Endothelial cell of umbilical vein (primary cell): ENCODE data around the gene IFIT5. TPM values are rescaled to one million over a fixed set of nuclear protein-coding genes. Genes with fewer than 3 reads are reported as not detected.

Source experiments
- BruUV-seq: library from RNA; stranded (reverse); fragments of 400-500 nt; replicated peaks from 2 replicates; lab custom pipeline; 2021; lab: Mats Ljungman, UMichigan
- CTCF ChIA-PET: fragments of 300-600, 350-600 bp; sonication (Branson Sonifier 250); formaldehyde crosslinking; loops from one replicate; lab custom pipeline; 2021; ENCODE audit warnings: antibody characterized with exemption, inconsistent platforms; lab: Charles Lee
- POLR2A ChIA-PET: fragments of 300-600, 350-600 bp; sonication (Branson Sonifier 250); formaldehyde crosslinking; loops from one replicate; lab custom pipeline; 2021; ENCODE audit warnings: antibody characterized with exemption, inconsistent platforms; lab: Charles Lee
- DNase-seq: peaks from one replicate; pipeline ENCODE4 v3.0.0-alpha.2; 2011; ENCODE audit warnings: low read depth, low spot score
- FAIRE-seq: peaks from 2 replicates; lab custom pipeline; 2011; peaks lifted over from hg19 to GRCh38; lab: Jason Lieb, UNC
- H2AFZ ChIP-seq: 2 replicates; pipeline ENCODE4 v1.6.0; 2012; ENCODE audit warnings: low read depth, low read length, control low read depth, inconsistent platforms
- H3K27ac ChIP-seq: 2 replicates; pipeline ENCODE4 v1.5.1; 2011; ENCODE audit warnings: low read depth, mild to moderate bottlenecking, control low read depth, low read length, moderate library complexity; ENCODE audit not compliant: insufficient read depth
- H3K27me3 ChIP-seq, 2 experiments: 2 replicates each; pipeline versions ENCODE4 v1.6.0 to v1.6.1; 2011; ENCODE audit warnings: low read length in 2 of 2, mixed read lengths in 1 of 2; ENCODE audit not compliant: control insufficient read depth in 2 of 2, insufficient read depth in 2 of 2
- H3K36me3 ChIP-seq, 2 experiments: 2 replicates in 1 of 2; 3 replicates in 1 of 2; pipeline ENCODE4 v1.5.1; 2011; ENCODE audit warnings: low read length in 2 of 2, mild to moderate bottlenecking in 1 of 2, moderate library complexity in 1 of 2; ENCODE audit not compliant: control insufficient read depth in 2 of 2, insufficient read depth in 2 of 2; ENCODE audit errors: extremely low read depth in 1 of 2
- H3K4me1 ChIP-seq: 3 replicates; pipeline ENCODE4 v1.5.1; 2011; ENCODE audit warnings: mild to moderate bottlenecking, low read length; ENCODE audit not compliant: control insufficient read depth, insufficient read depth; ENCODE audit errors: extremely low read depth
- H3K4me2 ChIP-seq: 2 replicates; pipeline ENCODE4 v1.6.1; 2011; ENCODE audit warnings: low read length, control low read depth, mixed read lengths; ENCODE audit not compliant: insufficient read depth
- H3K4me3 ChIP-seq, 3 experiments: fragments of 200-600 bp in 1 of 3; sonication (generic), shearing (Covaris generic) in 1 of 3; replicated peaks in 1 of 3; 2 replicates each; pipeline ENCODE4 v1.5.1; 2011 to 2016; ENCODE audit warnings: control low read depth in 3 of 3, low read length in 3 of 3, mild to moderate bottlenecking in 2 of 3, inconsistent platforms in 1 of 3, low read depth in 1 of 3, moderate library complexity in 1 of 3; ENCODE audit not compliant: insufficient read depth in 1 of 3
- H3K79me2 ChIP-seq: 2 replicates; pipeline ENCODE4 v1.6.0; 2012; ENCODE audit warnings: low read length, inconsistent platforms; ENCODE audit not compliant: control insufficient read depth, insufficient read depth
- H3K9ac ChIP-seq: replicated peaks from 2 replicates; pipeline ENCODE3; 2011; ENCODE audit warnings: low read length, control low read depth; ENCODE audit not compliant: insufficient read depth; ENCODE audit errors: extremely low read depth
- H3K9me1 ChIP-seq: replicated peaks from 3 replicates; pipeline ENCODE4 v1.6.0; 2011; ENCODE audit warnings: mild to moderate bottlenecking, low read length; ENCODE audit not compliant: control insufficient read depth, insufficient read depth; ENCODE audit errors: extremely low read depth
- H3K9me3 ChIP-seq: replicated peaks from 2 replicates; pipeline ENCODE4 v1.5.1; 2012; ENCODE audit warnings: low read length, inconsistent platforms; ENCODE audit not compliant: control insufficient read depth, insufficient read depth
- H4K20me1 ChIP-seq: replicated peaks from 2 replicates; pipeline ENCODE3; 2011; ENCODE audit warnings: mild to moderate bottlenecking, low read length; ENCODE audit not compliant: control insufficient read depth, insufficient read depth; ENCODE audit errors: extremely low read depth
- CTCF ChIP-seq, 2 donors: IDR thresholded peaks; 1 replicate in 1 of 2; 2 replicates in 1 of 2; pipeline ENCODE4 v1.5.1; 2011; ENCODE audit warnings: low read length in 2 of 2, mild to moderate bottlenecking in 2 of 2, moderate library complexity in 2 of 2, control low read depth in 1 of 2, inconsistent platforms in 1 of 2, low read depth in 1 of 2; ENCODE audit not compliant: insufficient read depth in 1 of 2; ENCODE audit errors: extremely low read depth in 1 of 2
- EZH2 ChIP-seq: IDR thresholded peaks from 2 replicates; pipeline ENCODE4 v1.6.1; 2012; ENCODE audit warnings: borderline replicate concordance, low read depth, mild to moderate bottlenecking, moderate library complexity, low read length, inconsistent platforms; ENCODE audit not compliant: severe bottlenecking
- FOS ChIP-seq: IDR thresholded peaks from 2 replicates; pipeline ENCODE4 v1.6.1; 2011; ENCODE audit warnings: mild to moderate bottlenecking, low read length, moderate library complexity, borderline replicate concordance; ENCODE audit not compliant: insufficient read depth
- GATA2 ChIP-seq: IDR thresholded peaks from 2 replicates; pipeline ENCODE4 v1.7.0; 2011; ENCODE audit warnings: low read depth, mild to moderate bottlenecking, moderate library complexity, mixed read lengths, low read length; ENCODE audit not compliant: insufficient read length, insufficient read depth
- JUN ChIP-seq: IDR thresholded peaks from 2 replicates; pipeline ENCODE4 v1.6.1; 2011; ENCODE audit warnings: borderline replicate concordance, low read depth; ENCODE audit not compliant: insufficient read length, insufficient read depth
- MAX ChIP-seq: IDR thresholded peaks from 2 replicates; pipeline ENCODE4 v1.6.1; 2011; ENCODE audit not compliant: insufficient read depth, insufficient read length
- MYC ChIP-seq: IDR thresholded peaks from one replicate; pipeline ENCODE4 v1.6.1; 2011; ENCODE audit warnings: mild to moderate bottlenecking, low read depth, low read length
- POLR2A ChIP-seq: IDR thresholded peaks from 2 replicates; pipeline ENCODE4 v1.6.1; 2012; ENCODE audit warnings: low read depth, mild to moderate bottlenecking, control low read depth, low read length
- POLR2AphosphoS5 ChIP-seq: IDR thresholded peaks from 2 replicates; pipeline ENCODE4 v1.6.1; 2012; ENCODE audit warnings: low read depth, mild to moderate bottlenecking, control low read depth, low read length, moderate library complexity; ENCODE audit not compliant: insufficient read depth
- dilution Hi-C: fragments of 300-500 bp; cut with MboI; formaldehyde crosslinking; loops from one replicate; pipeline ENCODE4 v1.15.0; 2019; ENCODE audit warnings: low sequenced_read_pairs; ENCODE audit not compliant: extremely low pct_ligation_motif_present
- intact Hi-C: fragments of 100-400 bp; cut with micrococcal nuclease; formaldehyde crosslinking; loops from one replicate; pipeline ENCODE4 v1.10.0; 2022
- polyA plus RNA-seq, 4 experiments: library from polyadenylated mRNA; depleted of rRNA in 3 of 4; stranded (reverse) in 3 of 4; unstranded in 1 of 4; fragments of >200 nt; gene quantifications; 2 replicates each; pipeline versions ENCODE4 v1.2.1 to v1.2.3, GENCODE V29; 2011 to 2012; ENCODE audit warnings: missing spikeins in 1 of 4
- total RNA-seq: library from RNA; stranded (reverse); gene quantifications from 2 replicates; pipeline ENCODE4 v1.2.3, GENCODE V29; 2021

The IFIT5 gene
- total and polyA plus RNA-seq, 2 donors (not counting 3 experiments of a cell fraction or from before 2014, with no cell fraction given) = 1.0 to 3.2 TPM

GRCh38 chr10:89399956-89400355, 14.4 kb upstream of the IFIT5 start:
- H3K27ac ChIP-seq = no peak overlapping the region
- no TSS peak for BruUV-seq
- dilution Hi-C loops = no loop called here
- no peaks in the 10 kb centered on the region for H3K9me3 ChIP-seq
- intact Hi-C loops = no loop called here
- FAIRE-seq (no peak), DNase-seq (no peak)
- no peaks in the 10 kb centered on the region for H3K9me1 ChIP-seq
- POLR2A ChIA-PET = no interaction called here
- H3K4me2 ChIP-seq = no peak overlapping the region
- H3K4me1 ChIP-seq = no peaks in the 10 kb centered on the region
- no peak overlapping the region for H2AFZ ChIP-seq
- no peaks in the 10 kb centered on the region for H3K79me2 ChIP-seq
- CTCF ChIA-PET = no interaction called here
- no peak overlapping the region for H3K9ac ChIP-seq
- H3K36me3 ChIP-seq = no peaks in the 10 kb centered on the region
- no peaks in the 10 kb centered on the region for H3K27me3 ChIP-seq
- no peak for TF ChIP-seq GATA2
- no peak for TF ChIP-seq POLR2AphosphoS5
- TF ChIP-seq FOS = no peak
- no peak for TF ChIP-seq MAX
- no peak for TF ChIP-seq EZH2
- no peak for TF ChIP-seq JUN
- no peak for TF ChIP-seq MYC
- no peak for TF ChIP-seq POLR2A
- TF ChIP-seq CTCF (IDR thresholded peaks at IDR 0.05; ENCODE audit: extremely low read depth in 1 of 2, insufficient read depth in 1 of 2, low read depth in 1 of 2, low read length in 2 of 2) = no peak
- no peak overlapping the region for H3K4me3 ChIP-seq
- H4K20me1 ChIP-seq = no peaks in the 10 kb centered on the region
